Testis (tissue), 2 donors: Measurements from ENCODE around the gene QSOX2.

Experiments
- POLR2A ChIP-seq: fragments of 450-650 bp; IDR thresholded peaks from one replicate; pipeline ENCODE4 v1.6.1; 2017; ENCODE audit warnings: antibody characterized with exemption, mild to moderate bottlenecking, moderate library complexity
- TF ChIP-seq, protein P1 (sequence below), 3 experiments: fragments of 450-650 bp in 2 of 3; fragments of 200-600 bp in 1 of 3; sonication (generic) in 1 of 3; IDR thresholded peaks; one replicate each; pipeline ENCODE4 v1.5.1; 2016 to 2019; ENCODE audit warnings: antibody characterized with exemption in 3 of 3, mild to moderate bottlenecking in 2 of 3, moderate library complexity in 1 of 3

DNA sequence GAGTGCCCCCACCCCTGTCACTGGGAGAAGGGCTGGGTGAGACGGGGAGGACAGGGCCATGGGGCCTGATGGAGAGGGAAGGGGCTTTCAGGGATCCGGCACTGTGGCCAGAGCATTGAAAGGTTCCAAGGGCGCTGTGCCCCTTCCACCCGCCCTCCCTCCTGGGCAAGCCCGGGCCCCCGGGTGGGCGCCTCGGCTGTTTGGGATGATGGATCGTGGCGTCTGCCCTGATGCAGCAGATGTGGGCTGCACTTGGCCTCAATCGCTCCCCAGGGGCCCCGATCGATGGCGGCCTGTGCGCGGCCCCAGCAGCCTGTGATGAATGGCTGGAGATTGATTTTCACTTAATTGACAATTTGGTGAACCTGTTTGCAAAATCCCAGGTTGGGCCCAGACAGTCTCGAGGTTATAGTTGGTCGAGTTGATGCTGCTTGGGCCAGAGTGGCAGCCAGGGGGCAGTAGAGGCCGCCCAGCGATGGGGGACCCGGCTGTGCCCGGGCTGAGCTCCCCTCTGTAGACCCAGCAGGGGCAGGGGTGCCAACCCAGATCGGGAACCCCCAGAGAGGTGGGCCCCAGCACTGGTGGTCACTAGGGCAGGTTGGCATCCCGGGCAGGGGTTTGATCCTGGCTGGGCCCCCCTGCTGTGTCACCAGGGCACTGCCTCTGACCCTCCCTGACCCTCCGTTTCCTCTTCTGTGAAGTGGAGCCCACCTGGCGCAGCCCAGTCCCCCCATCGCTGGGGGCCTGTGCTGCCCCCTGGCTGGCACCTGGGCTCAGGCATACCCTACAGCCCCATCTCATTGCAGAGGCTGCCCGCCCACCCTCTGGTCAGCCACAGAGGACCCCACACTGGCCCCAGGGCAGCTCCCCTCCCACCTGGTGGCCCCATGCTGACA, 75.4 kb downstream of the QSOX2 start:
- TF ChIP-seq POLR2A = no peak
- TF ChIP-seq, protein P1, sequence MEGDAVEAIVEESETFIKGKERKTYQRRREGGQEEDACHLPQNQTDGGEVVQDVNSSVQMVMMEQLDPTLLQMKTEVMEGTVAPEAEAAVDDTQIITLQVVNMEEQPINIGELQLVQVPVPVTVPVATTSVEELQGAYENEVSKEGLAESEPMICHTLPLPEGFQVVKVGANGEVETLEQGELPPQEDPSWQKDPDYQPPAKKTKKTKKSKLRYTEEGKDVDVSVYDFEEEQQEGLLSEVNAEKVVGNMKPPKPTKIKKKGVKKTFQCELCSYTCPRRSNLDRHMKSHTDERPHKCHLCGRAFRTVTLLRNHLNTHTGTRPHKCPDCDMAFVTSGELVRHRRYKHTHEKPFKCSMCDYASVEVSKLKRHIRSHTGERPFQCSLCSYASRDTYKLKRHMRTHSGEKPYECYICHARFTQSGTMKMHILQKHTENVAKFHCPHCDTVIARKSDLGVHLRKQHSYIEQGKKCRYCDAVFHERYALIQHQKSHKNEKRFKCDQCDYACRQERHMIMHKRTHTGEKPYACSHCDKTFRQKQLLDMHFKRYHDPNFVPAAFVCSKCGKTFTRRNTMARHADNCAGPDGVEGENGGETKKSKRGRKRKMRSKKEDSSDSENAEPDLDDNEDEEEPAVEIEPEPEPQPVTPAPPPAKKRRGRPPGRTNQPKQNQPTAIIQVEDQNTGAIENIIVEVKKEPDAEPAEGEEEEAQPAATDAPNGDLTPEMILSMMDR (IDR thresholded peaks at IDR 0.05) = peak; percentile 54 to 68 (median 57)
